Erythroblast (primary cell): ENCODE data around the gene SELENON.

Source experiments
- GATA1 ChIP-seq: IDR thresholded peaks from 2 replicates; pipeline ENCODE4 v1.6.1; 2011; ENCODE audit warnings: low read depth, mild to moderate bottlenecking, control low read depth, low read length, moderate library complexity
- POLR2A ChIP-seq: IDR thresholded peaks from 2 replicates; pipeline ENCODE4 v1.6.1; 2011; ENCODE audit warnings: mild to moderate bottlenecking, low read length

- TF ChIP-seq POLR2A (no peak), GATA1 (no peak)
Measured at GRCh38 chr1:25765136-25765922, 34.7 kb upstream of the SELENON start.
